Astrocyte (in vitro differentiated cells and primary cell): ENCODE data around the gene GPBP1L1.

ENCODE experiments used
- CTCF ChIP-seq: IDR thresholded peaks from 2 replicates; pipeline ENCODE4 v1.5.1; 2011; ENCODE audit warnings: low read depth, mild to moderate bottlenecking, inconsistent platforms, low read length, moderate library complexity; ENCODE audit not compliant: insufficient read depth
- EZH2 ChIP-seq: IDR thresholded peaks from 2 replicates; pipeline ENCODE4 v1.6.1; 2012; ENCODE audit warnings: mild to moderate bottlenecking, low read length, inconsistent platforms; ENCODE audit not compliant: insufficient read depth

GRCh38 chr1:45643321-45643720 lies 43.0 kb downstream of the GPBP1L1 start:
- no peak for TF ChIP-seq CTCF
- TF ChIP-seq EZH2 = no peak
